HG02759 (cell line): Measurements from ENCODE around the gene CYP2A7.
"Not testable (repeated sequence)": the region's sequence is repeated elsewhere in the genome, so short reads cannot be mapped to it uniquely, and the experiment has no call there.

Experiments used
- ATAC-seq: cut with Tn5 transposase; IDR thresholded peaks from one replicate; pipeline ENCODE4 v1.9.1; 2021; ENCODE audit warnings: mild to moderate bottlenecking, moderate library complexity; ENCODE audit not compliant: unreplicated experiment

The CYP2A7 gene

GRCh38 chr19:40899964-40900363, 17.9 kb upstream of the CYP2A7 start:
- not testable (repeated sequence) for ATAC-seq

DNA sequence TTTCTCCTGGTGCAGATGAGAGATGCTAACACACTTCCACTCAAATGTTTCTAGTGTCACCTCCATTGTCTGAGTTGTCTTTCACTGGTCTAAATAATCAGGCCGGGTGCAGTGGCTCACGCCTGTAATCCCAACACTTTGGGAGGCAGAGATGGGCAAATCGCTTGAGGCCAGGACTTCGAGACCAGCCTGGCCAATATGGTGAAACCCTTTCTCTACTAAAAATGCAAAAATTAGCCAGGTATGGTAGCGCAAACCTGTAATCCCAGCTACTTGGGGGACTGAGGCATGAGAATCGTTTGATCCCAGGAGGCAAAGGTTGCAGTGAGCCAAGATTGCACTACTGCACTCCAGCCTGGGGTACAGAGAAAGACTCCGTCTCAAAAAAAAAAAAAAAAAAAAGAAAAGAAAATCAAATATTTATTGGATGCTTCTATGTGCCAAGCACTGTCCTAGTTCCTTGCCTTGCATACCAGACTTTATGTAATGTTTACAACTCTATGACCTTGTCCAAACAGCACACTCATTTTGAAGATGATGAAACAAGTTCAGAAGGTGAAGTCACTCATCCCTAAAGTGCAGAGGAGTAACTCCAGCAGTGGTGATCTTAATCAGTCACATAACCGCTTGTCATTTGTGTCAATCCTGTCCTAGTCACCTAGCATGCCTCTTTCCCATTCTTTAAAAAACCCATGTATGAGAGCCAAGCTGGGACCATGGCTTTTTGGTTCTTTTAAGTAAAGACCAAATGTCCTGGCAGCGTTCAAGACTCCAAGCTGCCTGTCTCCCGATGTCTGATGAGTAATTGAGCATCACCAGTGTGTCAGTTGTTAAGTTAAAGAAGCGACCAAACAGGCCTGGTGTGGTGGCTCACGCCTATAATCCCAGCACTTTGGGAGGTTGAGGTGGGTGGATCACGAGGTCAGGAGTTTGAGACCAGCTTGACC, 15.1 kb upstream of the CYP2A7 start:
- not testable (repeated sequence) for ATAC-seq

DNA sequence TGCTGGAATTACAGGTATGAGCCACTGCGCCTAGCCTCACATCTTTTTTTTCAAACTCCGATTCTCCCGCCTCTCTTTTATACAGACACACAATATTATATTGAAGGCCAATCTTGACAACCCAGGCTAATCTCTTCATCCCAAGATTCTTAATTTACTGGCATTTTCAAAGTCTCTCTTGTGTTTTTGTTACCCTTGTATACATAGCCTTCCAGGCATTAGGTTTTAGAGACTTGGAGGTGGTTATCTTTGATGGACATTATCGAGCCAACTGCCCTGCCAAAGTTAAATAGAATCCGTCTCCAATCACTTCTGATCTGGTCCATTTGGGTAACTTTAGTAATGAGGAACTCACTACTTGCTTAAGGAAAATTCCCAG, 14.4 kb upstream of the CYP2A7 start:
- no peak for ATAC-seq

GRCh38 chr19:40893112-40893511, 11.1 kb upstream of the CYP2A7 start:
- no peak for ATAC-seq

- no peak for ATAC-seq
These were observed 7.3 kb upstream of the CYP2A7 start for GRCh38 chr19:40889366-40889765.

DNA sequence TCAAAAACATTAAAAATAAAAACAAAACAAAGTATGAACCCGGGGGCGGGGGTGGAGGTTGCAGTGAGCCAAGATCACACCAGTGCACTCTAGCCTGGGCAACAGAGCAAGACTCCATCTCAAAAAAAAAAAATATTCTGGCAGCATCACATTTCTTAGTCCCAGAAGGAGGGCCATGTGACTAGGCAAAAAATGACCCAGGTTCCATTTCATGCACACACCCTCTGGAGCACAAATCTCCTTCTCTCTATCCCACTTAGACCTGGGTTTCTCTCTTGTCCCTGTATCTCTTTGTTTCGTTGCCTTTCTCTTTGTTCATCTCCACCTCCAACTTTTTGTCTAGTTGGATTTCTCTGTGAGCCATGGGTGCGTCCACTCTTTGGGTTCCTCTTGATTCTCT, 6.2 kb upstream of the CYP2A7 start:
- no peak for ATAC-seq

GRCh38 chr19:40884187-40884931, 2.3 kb upstream of the CYP2A7 start:
- not testable (repeated sequence) for ATAC-seq

DNA sequence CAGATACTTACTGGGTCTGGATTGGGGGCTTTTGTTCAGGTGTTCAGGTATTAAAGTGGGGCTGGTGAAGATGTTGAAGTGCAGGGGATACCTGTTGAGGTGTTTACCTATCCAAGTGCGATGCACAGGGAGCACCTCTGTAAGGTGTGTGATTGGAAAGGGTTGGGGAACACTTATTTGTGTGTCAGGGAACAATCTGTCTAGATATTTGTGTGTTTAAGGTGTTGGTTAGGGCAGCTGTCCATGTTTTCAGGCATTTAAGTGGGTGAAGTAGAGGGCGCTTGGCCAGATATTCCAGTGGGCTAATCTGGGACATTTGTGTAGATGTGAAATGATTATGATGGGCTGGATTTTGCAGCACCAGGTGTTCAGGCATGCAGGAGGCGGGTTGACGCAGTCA, 2.7 kb downstream of the CYP2A7 start:
- ATAC-seq: not testable (repeated sequence)

- ATAC-seq: not testable (repeated sequence)
These were observed 6.5 kb downstream of the CYP2A7 start for GRCh38 chr19:40875526-40875951.

GRCh38 chr19:40874874-40875273, 7.2 kb downstream of the CYP2A7 start:
- not testable (repeated sequence) for ATAC-seq

DNA sequence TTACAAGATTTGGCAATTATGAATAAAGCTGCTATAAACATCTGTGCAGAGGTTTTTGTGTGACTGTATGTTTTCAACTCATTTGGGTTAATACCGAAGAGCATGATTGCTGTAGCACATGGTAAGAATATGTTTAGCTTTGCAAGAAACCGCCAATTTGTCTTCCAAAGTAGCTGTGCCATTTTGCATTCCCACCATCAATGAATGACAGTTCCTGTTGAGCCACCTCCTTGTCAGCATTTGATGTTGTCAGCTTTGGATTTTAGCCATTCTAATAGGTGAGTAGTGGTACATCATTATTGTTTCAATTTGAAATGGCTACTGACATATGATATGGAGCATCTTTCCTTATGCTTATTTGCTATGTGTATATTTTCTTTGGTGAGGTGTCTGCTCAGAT, 8.2 kb downstream of the CYP2A7 start:
- ATAC-seq: not testable (repeated sequence)

- no peak for ATAC-seq
These were observed 9.8 kb downstream of the CYP2A7 start for GRCh38 chr19:40872209-40872608.

GRCh38 chr19:40867701-40868100, 14.3 kb downstream of the CYP2A7 start:
- ATAC-seq: no peak

GRCh38 chr19:40864739-40865496, 17.1 kb downstream of the CYP2A7 start:
- ATAC-seq: not testable (repeated sequence)

GRCh38 chr19:40862785-40863184, 19.2 kb downstream of the CYP2A7 start:
- no peak for ATAC-seq

GRCh38 chr19:40862333-40862732, 19.7 kb downstream of the CYP2A7 start:
- no peak for ATAC-seq

DNA sequence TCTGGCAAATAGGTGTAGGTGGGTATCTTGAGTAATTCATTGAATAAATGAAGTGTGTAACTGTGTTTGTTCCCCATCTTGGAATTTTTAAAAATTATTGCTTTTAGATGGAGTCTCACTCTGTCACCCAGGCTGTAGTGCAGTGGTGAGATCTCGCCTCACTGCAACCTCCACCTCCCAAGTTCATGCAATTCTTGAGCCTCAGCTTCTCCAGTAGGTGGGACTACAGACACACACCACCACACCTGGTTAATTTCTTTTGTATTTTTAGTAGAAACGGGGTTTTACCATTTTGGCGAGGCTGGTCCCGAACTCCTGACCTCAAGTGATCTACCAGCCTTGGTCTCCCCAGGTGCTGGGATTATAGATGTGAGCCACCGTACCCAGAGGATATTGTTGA, 23.9 kb downstream of the CYP2A7 start:
- ATAC-seq: no peak

DNA sequence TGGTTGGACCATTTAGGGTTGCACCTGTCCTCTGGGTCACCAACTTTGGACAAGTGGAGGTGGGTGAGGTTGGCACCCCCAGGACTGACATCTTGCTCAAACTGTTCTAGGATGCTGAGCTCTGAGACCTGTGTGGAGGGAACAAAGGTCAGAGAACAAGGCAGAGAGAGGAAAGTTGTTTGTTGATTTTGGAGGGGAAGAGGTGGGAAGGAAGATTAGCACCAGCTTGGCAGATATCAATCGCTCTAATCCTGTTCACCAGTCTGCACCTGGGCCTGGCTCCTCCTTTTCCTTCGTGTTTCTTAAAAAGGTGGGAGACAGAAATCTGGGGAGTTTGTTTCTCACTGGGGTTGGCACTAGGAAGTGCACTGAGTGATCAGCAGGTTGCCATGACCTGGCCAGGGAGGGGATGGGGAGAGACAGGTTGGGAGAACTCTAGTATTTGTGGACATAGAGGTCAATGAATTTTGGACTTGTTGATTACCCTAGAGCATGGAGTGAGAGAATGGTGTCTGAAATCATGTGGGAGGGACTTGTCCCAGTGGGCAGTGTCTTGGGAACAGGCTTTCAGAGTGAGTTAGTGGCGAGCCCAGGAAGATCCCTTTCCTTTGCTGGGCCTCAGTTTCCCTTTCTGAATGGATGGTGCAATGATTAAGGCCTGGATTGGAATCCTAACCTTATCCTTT, 29.4 kb downstream of the CYP2A7 start:
- ATAC-seq: not testable (repeated sequence)

GRCh38 chr19:40850277-40850676, 31.8 kb downstream of the CYP2A7 start, which contains the start of gene CYP2A6:
Gene CYP2A6, minus strand, starts transcription at chr19:40850447. Its CDS starts 21 bp downstream, at chr19:40850426.
- not testable (repeated sequence) for ATAC-seq

DNA sequence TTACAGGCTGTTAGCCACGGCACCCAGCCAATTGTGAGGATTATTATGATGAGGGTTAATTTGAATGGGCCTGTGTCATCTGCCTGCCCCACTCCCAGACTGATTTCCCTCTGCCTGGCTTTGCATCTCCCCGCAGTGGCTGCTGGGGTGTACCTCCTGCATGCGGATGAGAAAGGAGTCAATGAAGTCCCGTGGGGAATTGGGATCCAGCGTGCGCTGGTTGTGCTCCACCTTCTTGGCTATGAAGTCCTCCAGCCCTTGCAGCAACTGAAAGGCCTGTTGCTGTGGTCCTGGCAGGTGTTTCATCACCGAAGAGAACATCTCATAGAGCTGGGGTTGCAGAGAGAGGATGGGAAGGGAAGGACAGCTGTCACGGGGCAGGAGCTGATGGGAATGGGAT, 35.3 kb downstream of the CYP2A7 start:
- ATAC-seq: not testable (repeated sequence)
